ENCODE results near the gene FERMT3. TPM values are rescaled to one million over a fixed set of nuclear protein-coding genes. Genes with fewer than 3 reads are reported as not detected.
A peak's percentile ranks its signal among the peaks of the same experiment; 100 is the strongest.
"Not testable (repeated sequence)": the region's sequence is repeated elsewhere in the genome, so short reads cannot be mapped to it uniquely, and the experiment has no call there.

Gene FERMT3
- total and polyA plus RNA-seq, 5 experiments from 2014 or later: 104 to 149 (median 125) TPM

DNA sequence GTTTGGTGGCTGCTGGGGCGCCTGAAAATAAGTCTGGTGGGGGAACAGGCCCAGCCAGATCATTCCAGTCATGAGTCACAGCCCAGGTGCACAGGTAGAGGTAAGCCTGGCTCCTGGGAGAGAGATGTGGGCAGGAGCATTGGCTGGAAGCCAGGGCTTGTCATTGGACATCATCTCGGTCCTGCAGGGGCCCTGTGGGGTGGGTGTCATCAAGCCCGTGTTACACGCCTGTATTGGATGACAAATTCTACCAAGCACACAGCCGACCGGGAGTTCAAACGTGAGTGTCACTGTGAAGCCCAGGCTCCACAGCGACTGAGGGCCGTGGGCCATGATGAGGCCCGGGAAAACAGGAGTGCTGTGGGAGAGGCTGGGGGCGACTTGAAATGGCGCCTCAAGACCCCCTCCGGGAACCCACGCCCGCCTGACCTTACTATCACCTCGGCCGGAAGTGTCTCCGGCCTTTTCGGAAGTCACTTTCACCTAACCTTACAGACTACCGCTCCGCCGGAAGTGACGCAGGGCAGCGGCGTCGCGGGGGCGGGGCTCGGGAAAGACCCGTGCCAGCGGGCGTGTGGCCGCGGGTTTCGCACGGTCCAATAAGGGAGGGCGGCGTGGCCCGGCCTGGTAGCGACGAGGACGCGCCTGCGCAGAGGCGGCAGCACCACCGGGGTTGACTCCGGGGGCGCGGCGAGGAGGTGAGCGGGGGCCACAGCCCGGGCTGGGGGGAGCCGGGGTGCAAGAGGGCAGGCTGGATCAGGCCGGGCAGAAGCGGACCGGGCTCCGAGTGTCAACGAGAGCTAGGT is 34.1 kb downstream of the FERMT3 start, which contains the start of gene FKBP2:
TSS of gene FKBP2 (plus strand) at position 661 of the 806 bp plus-strand sequence. CDS start 1,293 bp downstream, outside the sequence.
- peaks cover 0 to 15% (median 0%) of the 10 kb centered on the region in 3 donors for H3K36me3 Mint-ChIP-seq
- POLR2A ChIA-PET: interaction anchor here (0.6 to 13.8 kb wide), 16 partner anchors 7 to 1487 kb away, joined by 3 to 176 read pairs (median 8); partner anchors contain the start of genes BAD, DNAJC4, ESRRA and FERMT3
- peaks cover 12 to 47% (median 40%) of the 10 kb centered on the region in 4 donors for H3K4me1 Mint-ChIP-seq

DNA sequence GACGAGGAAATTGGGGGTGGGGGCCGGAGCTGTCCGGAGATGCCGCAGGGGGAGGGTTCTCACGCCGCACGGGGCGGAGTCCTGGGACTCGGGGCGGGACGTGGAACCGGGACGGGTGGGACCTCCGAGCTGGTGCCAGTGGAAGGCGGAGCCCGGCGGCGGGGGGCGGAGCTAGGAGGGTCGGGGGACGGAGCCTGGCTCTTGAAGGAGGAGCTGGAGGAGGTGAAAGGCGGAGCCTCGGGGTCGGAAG is 34.6 kb downstream of the FERMT3 start:
- Mint-ChIP-seq H3K9me3 (no peaks in the 10 kb centered on the region), H3K4me1 (peaks cover 16 to 48% (median 42%) of the 10 kb centered on the region in 4 donors), H3K27me3 (no peaks in the 10 kb centered on the region), H3K4me3 (peak overlapping the region; percentile 86 to 96 (median 93)), H3K27ac (peak overlapping the region; percentile 96 to 100 (median 99)), H3K36me3 (peaks cover 0 to 15% (median 0%) of the 10 kb centered on the region in 3 donors)
- DNase-seq (peak in 6 of 10 donors; percentile 98 to 100 (median 100)), ATAC-seq (peak; percentile 78)
- POLR2A ChIA-PET: interaction anchor here (0.6 to 13.8 kb wide), 16 partner anchors 8 to 1487 kb away, joined by 3 to 176 read pairs (median 8); partner anchors contain the start of genes BAD, DNAJC4, ESRRA and FERMT3

More for the DNA sequence above, 34.1 kb downstream of the FERMT3 start, which contains the start of gene FKBP2:
- Mint-ChIP-seq H3K9me3 (no peaks in the 10 kb centered on the region), H3K27ac (peak within 1 kb of the TSS; percentile 96 to 100 (median 99)), H3K27me3 (no peaks in the 10 kb centered on the region), H3K4me3 (peak within 1 kb of the TSS; percentile 86 to 96 (median 93))
- peak; percentile 96 to 99 (median 98) for DNase-seq
- peak; percentile 73 to 75 for ATAC-seq

GRCh38 chr11:64241491-64242374 is 35.2 kb downstream of the FERMT3 start:
- POLR2A ChIA-PET: interaction anchor here (0.6 to 13.8 kb wide), 17 partner anchors 8 to 1488 kb away, joined by 3 to 176 read pairs (median 11); partner anchors contain the start of genes BAD, CATSPERZ, DNAJC4 and ESRRA
- Mint-ChIP-seq H3K4me1 (peaks cover 16 to 48% (median 43%) of the 10 kb centered on the region in 4 donors), H3K36me3 (peaks cover 0 to 15% (median 0%) of the 10 kb centered on the region in 3 donors), H3K27me3 (no peaks in the 10 kb centered on the region), H3K9me3 (no peaks in the 10 kb centered on the region), H3K4me3 (peak overlapping the region; percentile 86 to 96 (median 93)), H3K27ac (peak overlapping the region; percentile 96 to 100 (median 99))
- ATAC-seq: peak; percentile 4 to 13
- DNase-seq: peak in 4 of 10 donors; percentile 99 to 100 (median 99)

- Mint-ChIP-seq H3K36me3 (peaks cover 0 to 3% (median 0%) of the 10 kb centered on the region in 3 donors), H3K9me3 (no peaks in the 10 kb centered on the region), H3K4me1 (peaks cover 19 to 56% (median 52%) of the 10 kb centered on the region in 4 donors), H3K27me3 (no peaks in the 10 kb centered on the region), H3K4me3 (peak overlapping the region; percentile 42 to 96 (median 63)), H3K27ac (peak overlapping the region in 8 of 10 donors; percentile 12 to 86 (median 64))
- ATAC-seq (no peak), DNase-seq (no peak)
- POLR2A ChIA-PET: interaction anchor here (0.7 to 13.8 kb wide), 15 partner anchors 8 to 1402 kb away, joined by 3 to 176 read pairs (median 11); partner anchors contain the start of genes BAD, CATSPERZ, DNAJC4 and ESRRA
Measured at GRCh38 chr11:64243236-64243854, 36.8 kb downstream of the FERMT3 start.

DNA sequence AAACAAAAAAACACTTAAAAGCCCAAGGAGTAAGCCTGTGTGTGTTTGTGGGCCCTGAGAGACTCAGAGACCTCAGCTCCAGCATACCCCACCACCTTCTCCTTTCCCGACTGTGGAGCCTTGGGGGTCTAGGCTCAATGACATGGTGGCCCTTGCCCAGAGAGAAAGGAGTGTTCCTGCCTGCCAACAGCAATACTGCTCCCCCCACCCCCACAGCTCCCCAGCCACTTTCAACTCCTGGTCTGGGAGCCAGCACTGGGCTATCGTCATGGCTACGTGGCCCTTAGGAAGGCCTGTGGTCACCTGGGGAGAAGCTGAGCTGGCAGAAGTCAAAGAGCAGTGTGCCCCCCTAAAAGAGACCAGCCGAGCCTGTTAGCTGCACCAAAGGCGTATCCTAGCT is 37.6 kb downstream of the FERMT3 start:
- POLR2A ChIA-PET: interaction anchor here (0.9 to 13.8 kb wide), 15 partner anchors 8 to 1403 kb away, joined by 3 to 176 read pairs (median 17); partner anchors contain the start of genes BAD, CATSPERZ, DNAJC4 and ESRRA
- Mint-ChIP-seq H3K27ac (peak overlapping the region in 9 of 10 donors; percentile 11 to 86 (median 52)), H3K4me3 (peak overlapping the region in 7 of 10 donors; percentile 18 to 96 (median 62)), H3K36me3 (peaks cover 0 to 2% (median 0%) of the 10 kb centered on the region in 3 donors), H3K9me3 (no peaks in the 10 kb centered on the region), H3K4me1 (peaks cover 19 to 54% (median 50%) of the 10 kb centered on the region in 4 donors), H3K27me3 (no peaks in the 10 kb centered on the region)
- no peak for DNase-seq
- ATAC-seq: no peak

GRCh38 chr11:64244966-64245365 is 38.4 kb downstream of the FERMT3 start:
- Mint-ChIP-seq H3K4me1 (peaks cover 19 to 52% (median 50%) of the 10 kb centered on the region in 4 donors), H3K27ac (peak overlapping the region in 7 of 10 donors; percentile 27 to 93 (median 80)), H3K36me3 (peaks cover 0 to 2% (median 0%) of the 10 kb centered on the region in 3 donors), H3K27me3 (no peaks in the 10 kb centered on the region), H3K4me3 (peak overlapping the region; percentile 44 to 92 (median 86)), H3K9me3 (no peaks in the 10 kb centered on the region)
- ATAC-seq (no peak), DNase-seq (no peak)
- POLR2A ChIA-PET: interaction anchor here (0.6 to 13.8 kb wide), 17 partner anchors 9 to 693 kb away, joined by 3 to 176 read pairs (median 6); partner anchors contain the start of genes BAD, DNAJC4, FERMT3 and GPR137

- DNase-seq (peak in 1 of 10 donors; percentile 52), ATAC-seq (no peak)
- no peaks in the 10 kb centered on the region for H3K9me3 Mint-ChIP-seq
- peak overlapping the region; percentile 79 to 92 (median 88) for H3K4me3 Mint-ChIP-seq
- POLR2A ChIA-PET: interaction anchor here (0.6 to 13.8 kb wide), 16 partner anchors 9 to 694 kb away, joined by 3 to 176 read pairs (median 6); partner anchors contain the start of genes BAD, DNAJC4, FERMT3 and GPR137
- peaks cover 0 to 2% (median 0%) of the 10 kb centered on the region in 3 donors for H3K36me3 Mint-ChIP-seq
- H3K4me1 Mint-ChIP-seq: peaks cover 18 to 49% (median 47%) of the 10 kb centered on the region in 4 donors
- H3K27me3 Mint-ChIP-seq: no peaks in the 10 kb centered on the region
- peak overlapping the region in 9 of 10 donors; percentile 57 to 93 (median 80) for H3K27ac Mint-ChIP-seq
Measured at GRCh38 chr11:64245401-64245796, 38.9 kb downstream of the FERMT3 start.

DNA sequence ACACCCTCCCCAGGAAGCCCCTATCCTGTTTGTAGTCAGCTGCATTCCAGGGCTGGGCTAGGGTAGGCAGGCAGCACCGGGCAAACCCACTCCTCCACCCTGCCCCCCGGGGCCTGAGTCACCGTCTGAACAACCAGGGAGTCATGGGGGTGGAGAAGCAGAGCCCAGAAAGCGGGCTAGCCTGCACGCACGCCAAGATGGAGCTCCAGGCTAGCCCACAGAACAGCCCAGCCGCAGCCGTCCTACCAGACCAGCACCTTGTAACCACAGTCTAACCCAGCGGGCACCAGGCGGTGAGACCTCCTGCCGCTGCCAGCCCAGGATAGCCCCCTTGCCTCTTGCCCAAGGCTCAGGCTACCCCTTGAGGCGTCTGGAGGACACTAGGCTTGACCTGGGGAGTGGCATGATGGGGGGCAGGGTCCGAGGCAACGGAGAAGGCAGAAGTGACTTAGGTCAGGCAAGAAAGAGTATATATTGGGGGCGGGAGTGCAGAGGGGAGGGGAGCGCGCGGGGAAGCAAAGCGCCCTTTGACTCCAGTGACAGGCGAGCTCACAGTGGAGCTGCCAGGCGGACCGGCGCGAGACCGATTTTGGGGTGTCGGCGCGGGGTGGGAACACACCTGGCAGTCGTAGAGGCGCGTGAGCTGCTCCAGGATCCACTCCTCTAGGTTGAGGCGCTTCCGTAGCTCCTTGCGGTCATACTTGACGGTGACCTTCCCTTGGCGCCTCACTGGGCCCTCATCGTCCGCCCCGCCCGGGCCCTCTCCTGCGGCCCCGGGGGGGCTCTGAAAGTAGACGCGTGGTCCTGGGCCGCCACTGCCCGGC is 39.5 kb downstream of the FERMT3 start:
- Mint-ChIP-seq H3K27ac (peak overlapping the region in 9 of 10 donors; percentile 28 to 93 (median 83)), H3K9me3 (no peaks in the 10 kb centered on the region), H3K4me3 (peak overlapping the region; percentile 79 to 92 (median 88)), H3K4me1 (peaks cover 16 to 49% (median 46%) of the 10 kb centered on the region in 4 donors), H3K27me3 (no peaks in the 10 kb centered on the region), H3K36me3 (peaks cover 0 to 2% (median 0%) of the 10 kb centered on the region in 3 donors)
- POLR2A ChIA-PET: interaction anchor here (0.7 to 13.8 kb wide), 20 partner anchors 8 to 1519 kb away, joined by 3 to 176 read pairs (median 4); partner anchors contain the start of genes BAD, COX8A, DNAJC4 and ESRRA
- ATAC-seq: peak in 1 of 2 donors; percentile 0
- DNase-seq: peak in 8 of 10 donors; percentile 27 to 76 (median 44)

DNA sequence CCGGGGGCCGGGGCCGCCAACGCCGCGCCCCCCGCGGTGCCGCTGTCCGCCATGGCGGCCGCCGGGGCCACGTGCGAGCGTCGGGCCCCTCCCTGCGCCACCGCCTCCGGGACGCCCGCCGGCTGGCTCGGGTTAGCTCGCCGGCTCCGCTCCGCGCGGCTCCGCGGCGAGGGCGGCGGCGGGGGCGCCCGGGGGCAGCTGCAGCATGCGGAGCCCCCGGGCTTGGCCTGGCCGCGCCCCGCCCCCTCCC is 40.0 kb downstream of the FERMT3 start:
- POLR2A ChIA-PET: interaction anchor here (0.7 to 13.8 kb wide), 14 partner anchors 13 to 1520 kb away, joined by 3 to 176 read pairs (median 8); partner anchors contain the start of genes BAD, COX8A, DNAJC4 and ESRRA
- H3K27me3 Mint-ChIP-seq, H3K9me3 Mint-ChIP-seq, H3K36me3 Mint-ChIP-seq: not testable (repeated sequence)
- ATAC-seq: peak; percentile 24 to 28
- H3K4me1 Mint-ChIP-seq: peaks cover 14 to 49% (median 45%) of the 10 kb centered on the region in 4 donors
- peak overlapping the region in 9 of 10 donors; percentile 78 to 92 (median 88) for H3K4me3 Mint-ChIP-seq
- peak overlapping the region in 2 of 10 donors; percentile 73 to 89 for H3K27ac Mint-ChIP-seq
- DNase-seq: peak in 2 of 10 donors; percentile 35 to 36

All from naive thymus-derived CD8-positive, alpha-beta T cell (primary cell).